GM06990 (cell line): ENCODE measurements around the gene SLC11A1.

Experiments used
- DNase-seq: peaks from one replicate; pipeline ENCODE4 v3.0.0-alpha.2; 2011; ENCODE audit not compliant: insufficient read length; ENCODE audit errors: extremely low read depth
- H3K27me3 ChIP-seq: replicated peaks from 2 replicates; pipeline ENCODE4 v1.6.0; 2011; ENCODE audit warnings: low read length; ENCODE audit not compliant: control insufficient read depth, insufficient read depth
- H3K36me3 ChIP-seq: 2 replicates; pipeline ENCODE4 v1.5.1; 2011; ENCODE audit warnings: low read length; ENCODE audit not compliant: control insufficient read depth, insufficient read depth
- H3K4me3 ChIP-seq: replicated peaks from 2 replicates; pipeline ENCODE4 v1.5.1; 2011; ENCODE audit warnings: low read depth, mild to moderate bottlenecking, control low read depth, low read length
- CTCF ChIP-seq: IDR thresholded peaks from 2 replicates; pipeline ENCODE4 v1.5.1; 2011; ENCODE audit warnings: low read length, control low read depth, mild to moderate bottlenecking, inconsistent platforms; ENCODE audit not compliant: insufficient read depth, poor library complexity, severe bottlenecking

Gene SLC11A1

DNA sequence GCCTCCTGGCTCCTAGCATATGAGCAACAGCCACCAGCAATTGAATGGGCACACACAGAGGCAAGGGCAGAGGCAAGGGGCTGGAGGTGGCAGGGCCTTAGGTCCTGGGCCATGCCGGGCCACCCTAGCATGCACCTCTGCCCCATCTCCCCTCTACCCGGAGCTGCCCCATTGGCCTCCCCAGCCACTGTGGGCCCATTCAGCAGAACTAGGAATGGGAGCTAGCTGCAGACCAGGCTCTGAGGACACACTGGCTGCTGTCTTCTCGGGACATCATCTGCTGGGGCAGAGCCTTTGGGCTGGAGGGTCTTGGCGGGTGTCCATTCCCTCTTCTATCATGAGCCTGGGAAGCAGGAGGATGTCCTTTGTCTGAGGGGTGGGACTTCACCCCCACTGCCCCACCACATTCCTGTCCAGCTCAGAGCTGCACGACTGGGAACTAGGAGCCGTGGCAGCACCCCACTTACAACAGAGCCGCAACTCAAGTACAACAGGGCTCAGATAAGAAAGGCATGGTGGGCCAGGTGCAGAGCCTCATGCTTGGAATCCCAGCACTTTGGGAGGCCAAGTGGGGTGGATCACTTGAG is 37.6 kb downstream of the SLC11A1 start:
- H3K36me3 ChIP-seq, result no peaks in the 10 kb centered on the region
- H3K4me3 ChIP-seq, result no peak overlapping the region
- DNase-seq, result no peak
- no peak for TF ChIP-seq CTCF
- H3K27me3 ChIP-seq, result no peaks in the 10 kb centered on the region

GRCh38 chr2:218421027-218421426 is 39.0 kb downstream of the SLC11A1 start:
- Histone ChIP-seq H3K36me3 (no peaks in the 10 kb centered on the region), H3K4me3 (no peak overlapping the region), H3K27me3 (no peaks in the 10 kb centered on the region)
- no peak for DNase-seq
- no peak for TF ChIP-seq CTCF

DNA sequence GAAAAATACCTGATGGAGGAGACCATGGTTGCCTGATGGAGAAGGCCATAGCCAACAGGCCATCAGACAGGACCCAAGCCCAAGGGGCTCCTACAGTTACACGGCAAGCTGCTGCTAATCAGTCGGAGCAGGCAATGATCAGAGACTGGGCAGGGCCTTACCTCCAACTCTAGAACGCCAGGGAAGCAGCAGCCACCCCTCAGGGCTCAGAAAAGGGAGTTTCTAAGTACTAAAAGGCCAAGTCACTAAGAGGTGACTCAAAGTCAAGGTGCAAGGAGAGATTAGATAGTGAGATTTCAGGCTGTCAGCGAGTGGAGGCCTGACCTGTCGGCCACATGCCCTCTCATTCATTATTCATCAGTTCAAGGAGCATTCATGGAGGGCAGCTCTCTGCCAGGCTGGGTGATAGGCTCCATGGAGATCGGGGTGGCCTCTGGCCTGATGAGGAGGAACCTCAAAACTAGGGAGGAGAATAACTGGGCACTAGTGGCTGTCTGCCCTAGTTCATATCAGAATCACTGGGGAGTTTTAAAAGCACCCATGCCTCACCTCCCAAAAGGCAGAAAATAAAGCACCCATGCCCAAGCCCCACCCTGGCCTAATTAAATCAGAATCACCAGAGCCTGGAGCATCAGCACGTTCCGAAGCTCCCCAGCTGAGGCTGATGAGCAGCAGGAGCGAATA is 40.5 kb downstream of the SLC11A1 start:
- no peak for DNase-seq
- Histone ChIP-seq H3K36me3 (no peaks in the 10 kb centered on the region), H3K27me3 (no peaks in the 10 kb centered on the region), H3K4me3 (no peak overlapping the region)
- no peak for TF ChIP-seq CTCF

GRCh38 chr2:218423584-218423983 is 41.5 kb downstream of the SLC11A1 start:
- DNase-seq, result no peak
- no peak for TF ChIP-seq CTCF
- Histone ChIP-seq H3K36me3 (no peaks in the 10 kb centered on the region), H3K4me3 (no peak overlapping the region), H3K27me3 (no peaks in the 10 kb centered on the region)

- TF ChIP-seq CTCF, result no peak
- H3K27me3 ChIP-seq, result no peaks in the 10 kb centered on the region
- no peak for DNase-seq
- no peaks in the 10 kb centered on the region for H3K36me3 ChIP-seq
- no peak overlapping the region for H3K4me3 ChIP-seq
Measured at GRCh38 chr2:218425531-218425930, 43.5 kb downstream of the SLC11A1 start.
